Inflammatory macrophage treated with lipopolysaccharide for 4 hours (primary cell): ENCODE data around the gene CTIF.

Source experiments
- DNase-seq: peaks from one replicate; pipeline ENCODE4 v3.0.0-alpha.2; 2020

CTIF gene

GRCh38 chr18:48795696-48796095 is 256.9 kb downstream of the CTIF start:
- DNase-seq, result no peak

- DNase-seq, result no peak
These were observed 257.8 kb downstream of the CTIF start for GRCh38 chr18:48796491-48797205.

- DNase-seq, result no peak
These were observed 259.0 kb downstream of the CTIF start for GRCh38 chr18:48797841-48798255.

GRCh38 chr18:48798334-48799245 is 259.8 kb downstream of the CTIF start:
- DNase-seq, result no peak

GRCh38 chr18:48799724-48800315 is 261.0 kb downstream of the CTIF start:
- no peak for DNase-seq

GRCh38 chr18:48800466-48800865 is 261.6 kb downstream of the CTIF start:
- no peak for DNase-seq

- DNase-seq, result peak; percentile 93
These were observed 262.3 kb downstream of the CTIF start for GRCh38 chr18:48800876-48801727.

- no peak for DNase-seq
These were observed 263.1 kb downstream of the CTIF start for GRCh38 chr18:48801728-48802542.

GRCh38 chr18:48802543-48803290 is 263.9 kb downstream of the CTIF start:
- no peak for DNase-seq

GRCh38 chr18:48803518-48803917 is 264.7 kb downstream of the CTIF start:
- no peak for DNase-seq

GRCh38 chr18:48803951-48804855 is 265.4 kb downstream of the CTIF start:
- DNase-seq, result no peak

- DNase-seq, result no peak
These were observed 266.2 kb downstream of the CTIF start for GRCh38 chr18:48804856-48805610.

GRCh38 chr18:48805826-48806535 is 267.1 kb downstream of the CTIF start:
- no peak for DNase-seq

- DNase-seq, result no peak
These were observed 267.9 kb downstream of the CTIF start for GRCh38 chr18:48806551-48807261.

GRCh38 chr18:48808476-48808875 is 269.6 kb downstream of the CTIF start:
- DNase-seq, result no peak

GRCh38 chr18:48809365-48809764 is 270.5 kb downstream of the CTIF start:
- peak; percentile 52 for DNase-seq

- DNase-seq, result no peak
These were observed 272.0 kb downstream of the CTIF start for GRCh38 chr18:48810805-48811204.

GRCh38 chr18:48811401-48811800 is 272.6 kb downstream of the CTIF start:
- DNase-seq, result no peak
